Brain microvascular endothelial cell (primary cell): Measurements from ENCODE around the gene KCTD20.

Experiments
- DNase-seq: peaks from one replicate; pipeline ENCODE4 v3.0.0-alpha.2; 2020
- H3K27ac ChIP-seq: fragments of 250-450 bp; sonication (Bioruptor Pico); 2 replicates; pipeline ENCODE4 v1.5.1; 2020; ENCODE audit warnings: mild to moderate bottlenecking, moderate library complexity
- H3K27me3 ChIP-seq: fragments of 250-450 bp; sonication (Bioruptor Pico); replicated peaks from 2 replicates; pipeline ENCODE4 v1.5.1; 2020; ENCODE audit warnings: mild to moderate bottlenecking
- H3K36me3 ChIP-seq: fragments of 250-450 bp; sonication (Bioruptor Pico); replicated peaks from 2 replicates; pipeline ENCODE4 v1.5.1; 2020; ENCODE audit warnings: mild to moderate bottlenecking
- H3K4me3 ChIP-seq: 2 replicates; pipeline ENCODE4 v1.5.1; 2011; ENCODE audit warnings: low read depth, mild to moderate bottlenecking, control low read depth, low read length, moderate library complexity
- in situ Hi-C: cut with HindIII; loops from 2 replicates; pipeline ENCODE4 v1.10.0; 2017; ENCODE audit warnings: low sequenced_read_pairs, low pct_ligation_motif_present
- TF ChIP-seq, protein P1 (sequence below): IDR thresholded peaks from 2 replicates; pipeline ENCODE4 v1.5.1; 2011; ENCODE audit warnings: low read depth, mild to moderate bottlenecking, moderate library complexity, low read length, control low read depth, inconsistent platforms; ENCODE audit errors: missing control alignments

KCTD20 gene

GRCh38 chr6:36533321-36533720 is 90.5 kb downstream of the KCTD20 start:
- in situ Hi-C loops: no loop called here
- H3K36me3 ChIP-seq: peaks cover 6% of the 10 kb centered on the region
- H3K27me3 ChIP-seq: no peaks in the 10 kb centered on the region
- TF ChIP-seq, protein P1, sequence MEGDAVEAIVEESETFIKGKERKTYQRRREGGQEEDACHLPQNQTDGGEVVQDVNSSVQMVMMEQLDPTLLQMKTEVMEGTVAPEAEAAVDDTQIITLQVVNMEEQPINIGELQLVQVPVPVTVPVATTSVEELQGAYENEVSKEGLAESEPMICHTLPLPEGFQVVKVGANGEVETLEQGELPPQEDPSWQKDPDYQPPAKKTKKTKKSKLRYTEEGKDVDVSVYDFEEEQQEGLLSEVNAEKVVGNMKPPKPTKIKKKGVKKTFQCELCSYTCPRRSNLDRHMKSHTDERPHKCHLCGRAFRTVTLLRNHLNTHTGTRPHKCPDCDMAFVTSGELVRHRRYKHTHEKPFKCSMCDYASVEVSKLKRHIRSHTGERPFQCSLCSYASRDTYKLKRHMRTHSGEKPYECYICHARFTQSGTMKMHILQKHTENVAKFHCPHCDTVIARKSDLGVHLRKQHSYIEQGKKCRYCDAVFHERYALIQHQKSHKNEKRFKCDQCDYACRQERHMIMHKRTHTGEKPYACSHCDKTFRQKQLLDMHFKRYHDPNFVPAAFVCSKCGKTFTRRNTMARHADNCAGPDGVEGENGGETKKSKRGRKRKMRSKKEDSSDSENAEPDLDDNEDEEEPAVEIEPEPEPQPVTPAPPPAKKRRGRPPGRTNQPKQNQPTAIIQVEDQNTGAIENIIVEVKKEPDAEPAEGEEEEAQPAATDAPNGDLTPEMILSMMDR: no peak
- H3K4me3 ChIP-seq: no peak overlapping the region
- DNase-seq: no peak
- no peak overlapping the region for H3K27ac ChIP-seq

- DNase-seq: no peak
- Histone ChIP-seq H3K4me3 (no peak overlapping the region), H3K27me3 (no peaks in the 10 kb centered on the region), H3K36me3 (peaks cover 10% of the 10 kb centered on the region), H3K27ac (no peak overlapping the region)
- in situ Hi-C loops: no loop called here
- TF ChIP-seq, protein P1: no peak
Measured at GRCh38 chr6:36536873-36537547, 94.2 kb downstream of the KCTD20 start.

DNA sequence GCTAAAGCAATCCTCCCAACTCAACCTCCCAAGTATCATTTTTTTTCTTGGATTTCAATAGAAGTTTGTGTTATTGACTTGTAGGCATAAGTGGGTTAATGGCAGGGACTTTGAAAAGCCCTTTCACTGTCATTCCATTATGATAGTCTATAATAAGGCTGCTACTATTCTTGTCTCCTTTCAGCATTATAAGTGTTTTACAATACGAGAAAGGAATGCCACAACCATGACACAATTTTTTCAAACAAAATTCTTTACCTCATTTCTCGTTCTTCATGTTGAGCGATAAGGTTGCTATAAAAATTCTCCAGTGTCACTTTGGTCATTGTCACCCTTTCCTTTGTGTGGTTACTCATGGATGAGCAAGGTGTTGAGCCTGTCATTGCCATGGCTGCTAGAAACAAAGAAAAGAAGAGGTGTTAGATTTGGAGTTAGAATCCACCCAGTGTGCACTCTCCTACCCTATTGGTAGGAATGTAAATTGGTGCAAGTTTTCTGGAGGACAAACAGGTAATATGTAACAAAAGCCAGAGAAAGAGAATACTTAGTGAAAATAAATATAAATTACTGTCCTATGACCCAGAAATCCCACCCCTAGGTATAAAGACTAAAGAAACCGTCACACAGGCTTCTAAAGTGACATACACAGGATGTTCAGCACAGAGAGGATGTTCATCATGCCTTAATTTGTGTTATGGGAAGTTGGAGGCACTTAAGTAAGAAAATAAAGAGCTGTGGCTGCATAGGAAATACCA is 97.2 kb downstream of the KCTD20 start:
- H3K36me3 ChIP-seq: peaks cover 10% of the 10 kb centered on the region
- in situ Hi-C loops: no loop called here
- H3K27me3 ChIP-seq: no peaks in the 10 kb centered on the region
- no peak overlapping the region for H3K27ac ChIP-seq
- H3K4me3 ChIP-seq: no peak overlapping the region
- no peak for DNase-seq
- TF ChIP-seq, protein P1: no peak
